ENCODE data around the gene CNPPD1.

Gene CNPPD1

GRCh38 chr2:219158025-219158424, 18.7 kb downstream of the CNPPD1 start:
- no peak for DNase-seq

DNA sequence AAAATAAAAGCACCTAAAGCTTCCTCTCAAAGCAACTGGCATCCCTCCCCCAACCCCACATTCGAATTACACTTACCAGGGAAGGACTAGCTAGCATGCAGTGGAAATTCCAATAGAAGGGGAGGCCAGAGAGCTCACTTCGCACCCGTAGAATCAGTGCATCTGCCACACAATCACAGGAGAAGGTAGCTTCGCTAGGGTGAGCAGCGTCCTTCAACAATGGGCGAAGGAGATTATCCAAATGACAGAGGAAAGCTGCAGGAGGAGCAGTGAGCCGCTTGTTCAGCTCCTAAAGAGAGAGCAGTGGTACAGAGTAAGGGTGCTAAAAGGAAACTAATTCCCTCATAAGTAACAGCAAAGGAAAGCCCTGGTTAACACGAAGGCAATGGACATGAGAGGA, 19.3 kb downstream of the CNPPD1 start:
- no peak for DNase-seq

- DNase-seq: peak; percentile 71
These were observed 21.6 kb downstream of the CNPPD1 start for GRCh38 chr2:219155054-219155644.

DNA sequence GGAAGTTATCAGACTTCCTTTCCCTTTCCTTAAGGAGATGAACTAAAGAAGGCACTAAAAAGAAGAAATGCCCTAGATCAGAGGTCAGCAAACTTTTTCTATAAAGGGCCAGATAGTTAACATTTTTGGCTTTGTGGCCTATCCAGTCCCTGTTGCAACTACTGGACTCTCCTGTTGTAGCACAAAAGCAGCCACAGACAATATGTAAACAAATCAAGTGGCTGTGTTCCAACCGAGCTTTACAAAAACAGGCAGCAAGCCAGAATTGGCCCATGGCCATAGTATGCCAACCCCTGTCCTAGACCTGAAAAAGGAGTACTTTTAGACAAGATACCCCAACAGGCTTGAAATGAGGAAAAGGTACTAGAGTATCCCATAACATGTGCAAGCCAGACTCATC, 27.1 kb downstream of the CNPPD1 start:
- peak; percentile 2 for DNase-seq

DNA sequence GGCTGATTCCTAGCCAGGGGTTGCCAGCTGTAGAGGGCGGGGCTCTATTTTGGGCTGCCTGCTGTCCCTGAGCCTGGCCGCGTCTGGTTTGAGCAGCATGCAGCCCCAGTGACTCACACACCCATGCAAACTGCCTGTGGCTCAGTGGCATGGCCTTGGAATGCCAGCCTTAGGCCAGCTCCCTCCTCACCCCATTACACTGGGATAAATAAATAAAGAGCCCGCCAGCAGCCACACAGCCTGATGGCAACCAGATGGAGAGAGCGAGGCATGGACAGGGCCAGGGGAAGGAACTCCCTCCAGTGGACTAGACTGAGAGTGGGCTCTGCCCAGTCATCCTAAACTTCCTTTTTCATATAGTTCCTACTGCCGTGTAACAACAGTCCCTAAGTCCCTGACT, 34.4 kb downstream of the CNPPD1 start:
- DNase-seq: no peak

DNA sequence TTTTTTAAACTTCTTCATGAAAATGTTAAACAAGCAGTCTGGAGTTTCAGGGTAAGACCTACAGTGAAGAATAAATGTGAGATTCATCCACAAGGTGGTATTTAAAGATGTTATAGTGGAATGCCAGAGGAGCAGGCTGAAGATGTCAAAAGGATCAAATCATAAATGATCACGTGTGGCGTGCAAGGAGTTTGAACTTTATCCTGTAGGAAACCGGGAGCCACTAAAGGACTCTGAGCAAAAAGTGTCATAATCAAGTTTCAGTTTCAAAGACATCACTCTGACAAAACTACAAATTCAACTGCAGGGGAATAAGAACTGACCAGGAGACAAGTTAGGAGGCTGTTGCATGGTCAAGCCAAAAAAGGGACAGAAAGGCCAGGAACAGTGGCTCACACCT, 36.0 kb downstream of the CNPPD1 start:
- no peak for DNase-seq

DNA sequence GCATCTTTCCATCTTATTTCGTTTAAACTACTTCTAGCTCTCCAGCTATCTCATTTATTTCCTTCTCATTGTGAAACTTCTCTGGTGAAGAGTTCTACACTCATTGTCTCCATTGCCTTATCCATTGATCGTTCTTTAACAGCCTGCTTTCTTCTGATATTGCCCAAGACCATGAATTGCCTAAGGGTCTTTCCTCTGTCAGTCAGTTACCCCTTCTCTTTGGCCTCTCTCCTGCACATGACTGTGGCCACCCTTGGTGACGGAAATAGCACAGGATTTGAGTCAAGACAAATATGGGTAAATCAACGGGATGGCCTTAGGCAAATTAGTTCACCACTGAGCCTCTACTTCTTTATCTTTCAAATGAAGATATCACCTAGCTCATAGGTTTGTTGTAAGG, 42.7 kb downstream of the CNPPD1 start:
- DNase-seq: no peak

GRCh38 chr2:219131744-219132143, 45.0 kb downstream of the CNPPD1 start:
- DNase-seq: no peak

DNA sequence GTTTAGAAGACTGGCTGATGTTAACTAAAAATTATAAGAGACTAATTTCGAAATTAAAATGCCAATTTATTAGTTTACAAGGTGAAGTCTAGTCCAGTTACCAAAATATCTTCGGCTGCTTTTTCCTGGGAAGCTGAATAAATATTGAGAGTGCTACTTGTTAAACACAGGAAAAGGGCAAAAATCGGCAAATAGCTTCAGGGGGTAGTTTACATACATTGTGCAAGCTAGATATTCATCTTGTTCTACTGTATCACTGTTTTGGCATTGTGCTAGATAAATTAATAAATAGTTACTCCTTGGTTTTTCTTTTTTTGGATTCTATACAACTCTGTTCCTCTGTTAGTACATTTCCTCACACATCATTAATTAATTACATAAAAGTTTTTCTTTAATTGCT, 45.4 kb downstream of the CNPPD1 start:
- DNase-seq: no peak

- no peak for DNase-seq
These were observed 47.1 kb downstream of the CNPPD1 start for GRCh38 chr2:219129589-219129988.

GRCh38 chr2:219128396-219128795, 48.3 kb downstream of the CNPPD1 start:
- no peak for DNase-seq

DNA sequence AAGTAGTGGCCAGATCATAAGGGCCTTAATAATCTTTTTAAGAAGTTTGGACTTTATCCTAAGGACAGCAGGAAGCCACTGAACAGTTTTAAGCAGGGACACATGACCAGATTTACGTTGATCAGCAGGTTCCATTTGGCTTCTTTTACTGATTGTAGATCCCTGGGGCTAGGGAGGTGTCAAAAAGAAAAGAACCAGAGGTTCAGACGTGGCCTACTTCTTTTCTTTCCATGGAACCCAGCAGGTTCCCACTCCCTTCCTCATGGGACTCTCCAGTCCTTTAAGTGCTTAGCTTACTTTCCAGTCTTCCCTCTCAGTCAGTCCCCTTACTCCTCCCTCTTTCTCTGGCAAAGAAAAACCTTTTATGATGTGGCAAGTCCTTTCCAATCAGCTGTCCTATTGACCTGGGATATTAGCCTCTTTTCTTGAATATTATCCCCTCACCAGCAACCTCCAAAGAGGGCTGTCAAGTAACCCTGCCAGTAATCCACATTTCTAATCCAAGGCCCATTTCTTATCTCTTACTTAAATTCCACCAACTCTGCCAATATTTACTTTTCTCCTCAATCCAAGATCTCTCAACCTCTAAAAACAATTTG, 49.6 kb downstream of the CNPPD1 start:
- no peak for DNase-seq

- DNase-seq: no peak
These were observed 50.2 kb downstream of the CNPPD1 start for GRCh38 chr2:219126555-219126954.

- DNase-seq: no peak
These were observed 50.8 kb downstream of the CNPPD1 start for GRCh38 chr2:219125886-219126270.

DNA sequence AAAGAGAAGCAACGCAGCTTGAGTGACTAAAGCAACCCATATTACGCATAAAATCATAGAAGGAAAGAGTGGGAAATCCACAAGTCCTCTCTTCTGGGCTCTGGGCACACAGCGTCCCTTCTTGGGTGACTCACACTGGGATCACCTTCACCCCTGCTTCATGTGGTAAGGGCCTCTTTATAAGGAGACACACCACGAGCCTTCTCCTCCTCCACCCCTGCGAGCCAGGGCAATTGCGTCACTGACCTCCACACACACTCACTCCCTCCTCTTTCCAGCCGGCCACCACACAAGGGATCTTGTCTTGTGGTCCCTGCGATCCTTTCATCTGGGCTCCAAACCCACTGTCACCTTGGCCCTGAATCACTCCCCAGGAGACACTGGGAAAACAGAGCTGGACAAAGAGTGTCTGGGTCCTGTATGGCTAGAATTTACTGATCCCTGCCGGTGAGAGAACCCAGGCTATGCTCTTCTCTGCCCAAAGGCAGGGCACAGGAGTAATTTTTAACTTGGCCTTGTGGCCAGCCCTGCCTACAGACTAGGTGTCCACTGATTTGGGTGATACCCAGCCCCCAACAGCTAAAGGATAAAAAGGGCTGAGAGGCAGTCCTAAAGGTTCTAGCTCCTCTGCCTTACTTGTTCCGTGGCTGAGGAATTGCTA, 51.4 kb downstream of the CNPPD1 start:
- no peak for DNase-seq

DNA sequence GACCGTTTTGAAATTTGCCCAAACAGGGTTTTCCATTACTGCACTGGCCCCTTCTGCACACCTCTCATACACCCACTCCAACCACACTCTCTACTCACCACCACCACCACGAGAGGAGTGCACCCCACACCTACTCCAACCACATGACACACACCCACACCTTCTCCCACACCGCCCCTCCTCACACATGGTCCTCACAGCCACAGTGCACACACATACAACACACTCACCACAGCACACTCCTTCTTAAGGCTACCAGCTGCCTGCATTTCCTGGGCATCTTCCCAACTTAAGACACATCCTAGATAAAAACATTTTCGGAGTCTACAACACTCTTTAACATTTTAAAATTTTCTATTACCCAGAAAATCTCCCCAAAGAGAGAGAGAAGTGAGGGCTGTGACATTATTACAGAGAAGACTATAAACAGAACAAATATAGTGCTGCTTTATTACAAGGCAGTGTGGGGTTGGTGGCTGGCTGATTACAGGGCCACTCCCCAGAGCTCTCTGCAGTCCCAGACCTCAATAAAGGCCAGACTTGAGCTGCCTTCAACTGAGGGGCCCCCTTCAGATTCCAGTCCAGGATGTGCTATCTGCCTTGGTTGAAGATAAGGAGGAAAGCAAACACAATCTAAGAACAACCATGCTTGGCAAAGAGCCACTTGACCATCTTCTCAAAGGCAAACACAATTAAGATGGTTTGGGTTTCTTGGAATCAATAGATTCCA, 52.2 kb downstream of the CNPPD1 start:
- no peak for DNase-seq

DNA sequence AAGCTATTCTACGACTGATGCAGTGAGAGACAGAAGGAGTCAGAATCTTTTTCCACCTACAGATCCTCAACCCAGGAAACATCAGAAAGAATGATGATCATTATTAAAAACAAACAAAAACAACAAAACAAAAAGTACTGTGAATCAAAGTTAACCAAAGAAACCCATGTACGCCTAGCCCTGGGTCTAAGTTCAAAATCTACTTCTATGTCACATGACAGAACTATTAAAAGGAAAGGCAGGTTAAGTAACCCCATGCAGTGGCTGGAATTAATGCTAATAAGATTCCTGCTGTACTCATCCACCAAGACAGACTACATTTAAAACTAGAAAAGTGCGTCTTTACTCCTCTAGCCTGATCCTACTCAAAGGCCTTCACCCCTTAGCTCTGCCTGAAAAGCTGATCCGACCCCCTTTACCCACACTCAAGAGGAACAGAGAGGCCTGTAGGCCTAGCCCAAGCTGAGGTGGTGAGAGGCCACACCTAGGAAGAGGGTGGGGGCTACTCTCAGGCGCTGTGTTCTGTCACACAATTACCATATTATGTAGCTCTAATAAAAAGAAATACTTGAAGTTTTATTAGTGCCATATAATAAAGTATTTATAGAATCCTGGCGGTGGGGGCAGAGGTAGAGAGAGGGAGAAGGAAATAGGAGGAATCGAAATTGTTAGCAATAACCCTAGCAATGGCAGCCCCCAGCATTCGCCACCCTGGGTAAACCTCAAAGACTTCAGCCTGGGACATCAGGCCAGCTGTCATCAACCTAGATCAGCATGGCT, 53.2 kb downstream of the CNPPD1 start:
- DNase-seq: no peak

DNA sequence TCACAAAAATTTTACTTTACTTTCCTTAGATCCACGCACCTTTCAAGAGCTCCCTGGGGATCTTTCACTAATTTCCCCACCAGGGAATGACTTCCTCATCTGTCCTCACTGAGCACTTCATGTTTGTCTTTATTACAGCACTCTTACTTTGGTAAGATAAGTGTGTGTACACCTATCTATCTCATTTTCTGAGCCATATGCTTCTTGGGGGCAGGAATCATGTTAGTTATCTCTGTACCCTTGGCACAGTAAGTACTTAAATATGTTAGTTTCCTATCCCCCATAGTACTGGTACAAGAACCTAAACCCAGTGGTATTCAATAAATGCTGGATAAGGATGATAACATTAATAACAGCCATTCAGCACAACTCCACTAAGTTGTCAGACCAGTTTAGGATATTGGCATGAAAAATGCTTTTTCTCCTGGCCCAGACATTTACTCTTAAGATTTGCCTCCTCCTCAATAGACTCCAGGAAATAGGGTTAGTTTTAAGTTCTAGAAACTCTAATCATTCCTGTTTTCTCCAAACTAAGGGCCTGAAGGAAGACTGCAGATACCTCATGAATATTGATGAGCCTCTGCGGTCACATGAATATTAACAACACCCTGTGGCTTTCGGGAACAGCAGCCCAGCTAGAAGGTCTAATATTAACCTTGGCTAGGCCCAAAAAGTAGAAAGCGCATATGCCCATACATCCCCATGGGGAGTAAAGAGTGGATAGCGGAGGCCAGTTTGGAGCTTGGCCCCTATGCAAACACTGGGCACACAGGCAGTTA, 54.3 kb downstream of the CNPPD1 start:
- DNase-seq: no peak
